Skeletal muscle cell (primary cell): ENCODE measurements around the gene MAP3K5.
A peak's percentile ranks its signal among the peaks of the same experiment; 100 is the strongest.
"Not testable (repeated sequence)": the region's sequence is repeated elsewhere in the genome, so short reads cannot be mapped to it uniquely, and the experiment has no call there.

ENCODE experiments used
- DNase-seq: peaks from one replicate; pipeline ENCODE4 v3.0.0-alpha.2; 2010; ENCODE audit warnings: low read depth
- H3K4me3 ChIP-seq: 2 replicates; pipeline ENCODE4 v1.5.1; 2011; ENCODE audit warnings: low read depth, mild to moderate bottlenecking, control low read depth, low read length, moderate library complexity

The MAP3K5 gene

GRCh38 chr6:136701045-136701444 lies 91.2 kb downstream of the MAP3K5 start:
- DNase-seq: no peak

GRCh38 chr6:136699358-136699757 lies 92.9 kb downstream of the MAP3K5 start:
- no peak for DNase-seq
- H3K4me3 ChIP-seq: no peak overlapping the region

More at GRCh38 chr6:136701045-136701444, 91.2 kb downstream of the MAP3K5 start:
- H3K4me3 ChIP-seq: no peak overlapping the region

GRCh38 chr6:136696783-136697364 lies 95.4 kb downstream of the MAP3K5 start:
- DNase-seq: no peak
- H3K4me3 ChIP-seq: no peak overlapping the region

GRCh38 chr6:136696238-136696637 lies 96.0 kb downstream of the MAP3K5 start:
- DNase-seq: peak; percentile 34
- no peak overlapping the region for H3K4me3 ChIP-seq

GRCh38 chr6:136695412-136695811 lies 96.9 kb downstream of the MAP3K5 start:
- DNase-seq: no peak
- H3K4me3 ChIP-seq: no peak overlapping the region

- DNase-seq: no peak
- H3K4me3 ChIP-seq: no peak overlapping the region
These were observed 99.2 kb downstream of the MAP3K5 start for GRCh38 chr6:136693090-136693489.

- not testable (repeated sequence) for DNase-seq, H3K4me3 ChIP-seq
These were observed 104.4 kb downstream of the MAP3K5 start for GRCh38 chr6:136687894-136688293.

- DNase-seq: no peak
- no peak overlapping the region for H3K4me3 ChIP-seq
These were observed 106.7 kb downstream of the MAP3K5 start for GRCh38 chr6:136685540-136686108.

GRCh38 chr6:136684466-136684865 lies 107.8 kb downstream of the MAP3K5 start:
- no peak overlapping the region for H3K4me3 ChIP-seq
- DNase-seq: no peak

GRCh38 chr6:136683209-136683941 lies 108.9 kb downstream of the MAP3K5 start:
- no peak for DNase-seq
- no peak overlapping the region for H3K4me3 ChIP-seq

- DNase-seq: no peak
- H3K4me3 ChIP-seq: no peak overlapping the region
These were observed 110.0 kb downstream of the MAP3K5 start for GRCh38 chr6:136682292-136682691.

- DNase-seq: no peak
- no peak overlapping the region for H3K4me3 ChIP-seq
These were observed 114.5 kb downstream of the MAP3K5 start for GRCh38 chr6:136677822-136678221.

GRCh38 chr6:136677344-136677743 lies 114.9 kb downstream of the MAP3K5 start:
- H3K4me3 ChIP-seq: no peak overlapping the region
- no peak for DNase-seq

GRCh38 chr6:136676075-136676474 lies 116.2 kb downstream of the MAP3K5 start:
- no peak overlapping the region for H3K4me3 ChIP-seq
- DNase-seq: no peak

GRCh38 chr6:136673571-136673970 lies 118.7 kb downstream of the MAP3K5 start:
- DNase-seq: no peak

GRCh38 chr6:136672144-136672543 lies 120.1 kb downstream of the MAP3K5 start:
- no peak for DNase-seq
- H3K4me3 ChIP-seq: no peak overlapping the region

More at GRCh38 chr6:136673571-136673970, 118.7 kb downstream of the MAP3K5 start:
- H3K4me3 ChIP-seq: no peak overlapping the region

- DNase-seq: peak; percentile 90
These were observed 123.0 kb downstream of the MAP3K5 start for GRCh38 chr6:136669299-136669699.

GRCh38 chr6:136668571-136668970 lies 123.7 kb downstream of the MAP3K5 start:
- no peak for DNase-seq
- H3K4me3 ChIP-seq: no peak overlapping the region

More at GRCh38 chr6:136669299-136669699, 123.0 kb downstream of the MAP3K5 start:
- H3K4me3 ChIP-seq: no peak overlapping the region

- DNase-seq: no peak
- H3K4me3 ChIP-seq: no peak overlapping the region
These were observed 126.2 kb downstream of the MAP3K5 start for GRCh38 chr6:136666041-136666440.

GRCh38 chr6:136662347-136663237 lies 129.7 kb downstream of the MAP3K5 start:
- H3K4me3 ChIP-seq: no peak overlapping the region
- DNase-seq: no peak
